NCI-H2227 treated with DMSO at 0.1 percent for 48 hours (cell line): ENCODE measurements around the gene TMEM109.

Experiments used
- DNase-seq: peaks from one replicate; lab custom pipeline; 2025; lab: John Stamatoyannopoulos, UW

Gene TMEM109

GRCh38 chr11:60970890-60971289 is 56.9 kb downstream of the TMEM109 start:
- DNase-seq, result no peak

DNA sequence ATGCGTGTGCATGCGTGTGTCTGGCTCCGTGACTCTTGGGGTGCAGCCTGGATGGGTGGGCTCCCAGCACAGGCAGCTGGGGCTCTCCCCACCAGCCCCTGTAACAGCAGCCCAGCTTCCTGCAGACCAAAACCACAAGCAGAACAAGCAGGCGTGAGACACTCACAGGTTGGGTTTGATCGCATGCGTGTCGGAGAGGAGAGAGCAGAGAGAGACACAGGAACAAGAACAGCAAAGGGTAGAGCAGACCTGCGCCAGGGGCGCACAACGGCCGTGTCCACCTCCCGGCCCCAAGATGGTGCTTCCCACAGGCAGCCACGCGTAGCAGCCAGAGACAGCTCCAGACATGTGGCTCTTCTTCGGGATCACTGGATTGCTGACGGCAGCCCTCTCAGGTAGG is 57.6 kb downstream of the TMEM109 start, which contains the start of gene CD6:
Gene CD6 (plus strand): TSS at position 161 of the 400 bp plus-strand sequence. CDS start 186 bp downstream, at position 347.
- no peak for DNase-seq

- DNase-seq, result no peak
Measured at GRCh38 chr11:60972182-60973030, 58.4 kb downstream of the TMEM109 start.
